GM18951 (cell line): ENCODE results near the gene PAFAH1B1.
"Not testable (repeated sequence)": the region's sequence is repeated elsewhere in the genome, so short reads cannot be mapped to it uniquely, and the experiment has no call there.

Source experiments
- POLR2A ChIP-seq: IDR thresholded peaks from 4 replicates; pipeline ENCODE4 v1.6.1; 2011; ENCODE audit warnings: mild to moderate bottlenecking; ENCODE audit not compliant: insufficient read length, insufficient read depth; ENCODE audit errors: extremely low read depth
- in situ Hi-C: fragments of 300-500 bp; cut with MboI; formaldehyde crosslinking; loops from one replicate; pipeline ENCODE4 v1.12.0; 2022; ENCODE audit warnings: low sequenced_read_pairs, mixed read lengths, inconsistent platforms; ENCODE audit not compliant: unreplicated experiment

Gene PAFAH1B1

DNA sequence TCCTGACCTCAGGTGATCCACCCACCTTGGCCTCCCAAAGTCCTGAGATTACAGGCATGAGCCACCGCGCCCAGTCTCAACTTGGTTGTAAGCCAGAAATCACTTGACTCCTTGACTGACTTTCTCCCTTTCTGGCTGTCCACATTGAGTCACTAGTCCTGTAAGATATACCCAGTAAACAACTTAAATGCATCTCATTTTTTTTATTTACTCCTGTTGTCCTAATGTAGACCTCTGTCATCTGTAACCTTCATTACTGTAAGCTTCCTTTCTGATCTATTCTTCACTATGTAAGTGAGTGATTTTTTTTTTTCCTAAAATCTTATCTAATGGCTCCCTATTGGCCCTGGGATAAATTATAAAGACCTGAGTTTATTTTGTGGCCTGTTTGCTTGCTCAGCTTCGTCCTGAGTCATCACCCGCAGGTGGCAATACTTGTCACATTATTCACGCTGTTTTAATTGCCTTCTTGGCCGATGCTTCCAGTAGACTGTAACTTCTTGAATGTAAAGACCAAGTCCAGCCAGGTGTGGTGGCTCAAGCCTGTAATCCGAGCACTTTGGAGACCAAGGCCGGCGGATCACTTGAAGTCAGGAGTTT is 41.0 kb downstream of the PAFAH1B1 start:
- TF ChIP-seq POLR2A = no peak
- in situ Hi-C loops = no loop called here

DNA sequence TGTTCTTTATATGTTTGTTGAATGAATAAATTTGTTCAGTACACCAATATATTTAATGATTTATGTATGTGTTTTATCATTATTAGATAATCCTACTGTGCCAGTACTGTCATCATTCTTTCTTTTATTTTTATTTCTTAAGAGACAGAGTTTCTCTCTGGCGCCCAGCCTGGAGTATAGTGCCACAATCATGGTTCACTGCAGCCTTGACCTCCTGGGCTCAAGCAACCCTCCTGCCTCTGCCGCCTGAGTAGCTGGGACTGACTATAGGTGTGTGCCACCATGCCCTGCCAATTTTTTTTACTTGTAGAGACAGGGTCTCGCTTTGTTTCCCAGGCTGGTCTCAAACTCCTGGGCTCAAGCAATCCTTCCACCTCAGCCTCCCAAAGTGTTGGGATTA is 41.8 kb downstream of the PAFAH1B1 start:
- in situ Hi-C loops = no loop called here
- TF ChIP-seq POLR2A = no peak

- no peak for TF ChIP-seq POLR2A
- in situ Hi-C loops = no loop called here
Observed at GRCh38 chr17:2635675-2636074, 42.2 kb downstream of the PAFAH1B1 start.

GRCh38 chr17:2636169-2636930 is 42.9 kb downstream of the PAFAH1B1 start:
- TF ChIP-seq POLR2A = no peak
- in situ Hi-C loops = no loop called here

GRCh38 chr17:2637422-2637821 is 44.0 kb downstream of the PAFAH1B1 start:
- no peak for TF ChIP-seq POLR2A
- in situ Hi-C loops = no loop called here

DNA sequence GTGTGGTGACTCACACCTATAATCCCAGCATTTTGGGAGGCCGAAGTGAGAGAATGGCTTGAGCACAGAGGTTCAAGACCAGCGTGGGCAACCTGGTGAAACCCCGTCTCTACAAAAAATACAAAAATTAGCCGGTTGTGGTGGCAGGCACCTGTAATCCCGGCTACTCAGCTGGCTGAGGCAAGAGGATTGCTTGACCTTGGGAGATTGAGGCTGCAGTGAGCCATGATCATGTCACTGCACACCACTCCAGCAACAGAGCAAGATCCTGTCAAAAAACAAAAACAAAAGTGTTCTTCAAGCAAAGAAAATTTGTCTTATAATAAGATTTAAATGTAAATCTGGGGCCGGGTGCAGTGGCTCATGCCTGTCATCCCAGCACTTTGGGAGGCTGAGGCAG is 51.5 kb downstream of the PAFAH1B1 start:
- TF ChIP-seq POLR2A = no peak
- in situ Hi-C loops = no loop called here

GRCh38 chr17:2647957-2648356 is 54.5 kb downstream of the PAFAH1B1 start:
- in situ Hi-C loops = no loop called here
- no peak for TF ChIP-seq POLR2A

DNA sequence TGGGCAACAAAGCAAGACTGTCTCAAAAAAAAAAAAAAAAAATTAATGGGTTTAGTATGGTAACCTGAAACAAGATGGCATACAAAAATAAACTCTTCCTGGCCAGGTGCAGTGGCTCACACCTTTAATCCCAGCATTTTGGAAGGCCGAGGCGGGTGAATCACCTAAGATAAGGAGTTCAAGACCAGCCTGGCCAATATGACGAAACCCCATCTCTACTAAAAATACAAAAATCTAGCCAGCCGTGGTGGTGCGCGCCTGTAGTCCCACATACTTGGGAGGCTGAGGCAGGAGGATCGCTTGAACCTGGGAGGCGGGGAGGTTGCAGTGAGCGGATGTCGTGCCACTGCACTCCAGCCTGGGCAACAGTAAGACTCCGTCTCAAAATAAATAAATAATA is 55.7 kb downstream of the PAFAH1B1 start:
- no peak for TF ChIP-seq POLR2A
- in situ Hi-C loops = no loop called here

DNA sequence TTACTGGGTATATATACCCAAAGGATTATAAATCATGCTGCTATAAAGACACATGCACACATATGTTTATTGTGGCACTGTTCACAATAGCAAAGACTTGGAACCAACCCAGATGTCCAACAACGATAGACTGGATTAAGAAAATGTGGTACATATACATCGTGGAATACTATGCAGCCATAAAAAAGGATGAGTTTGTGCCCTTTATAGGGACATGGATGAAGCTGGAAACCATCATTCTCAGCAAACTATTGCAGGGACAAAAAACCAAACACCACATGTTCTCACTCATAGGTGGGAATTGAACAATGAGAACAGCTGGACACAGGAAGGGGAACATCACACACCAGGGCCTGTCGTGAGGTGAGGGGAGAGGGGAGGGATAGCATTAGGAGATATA is 59.5 kb downstream of the PAFAH1B1 start:
- in situ Hi-C loops = not testable (repeated sequence)

DNA sequence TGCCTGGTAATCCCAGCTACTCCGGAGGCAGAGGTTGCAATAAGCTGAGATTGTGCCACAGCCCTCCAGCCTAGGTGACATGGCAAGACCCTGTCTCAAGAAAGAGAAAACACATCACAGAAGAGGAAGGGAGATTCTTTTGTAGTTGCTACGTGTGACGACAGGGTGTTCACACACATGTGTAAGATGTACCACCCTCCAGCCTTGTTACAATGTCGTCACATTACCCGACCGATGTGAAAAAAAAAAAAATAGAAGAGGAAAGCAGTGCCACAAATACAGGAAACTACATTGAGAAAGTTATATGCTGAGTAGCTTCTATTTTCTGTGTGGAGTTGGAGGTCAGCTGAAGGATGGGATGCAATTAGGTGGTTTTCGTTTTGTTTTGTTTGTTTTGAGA is 62.1 kb downstream of the PAFAH1B1 start:
- TF ChIP-seq POLR2A = no peak
- in situ Hi-C loops = no loop called here

GRCh38 chr17:2656283-2656682 is 62.8 kb downstream of the PAFAH1B1 start:
- TF ChIP-seq POLR2A = no peak
- in situ Hi-C loops = no loop called here

DNA sequence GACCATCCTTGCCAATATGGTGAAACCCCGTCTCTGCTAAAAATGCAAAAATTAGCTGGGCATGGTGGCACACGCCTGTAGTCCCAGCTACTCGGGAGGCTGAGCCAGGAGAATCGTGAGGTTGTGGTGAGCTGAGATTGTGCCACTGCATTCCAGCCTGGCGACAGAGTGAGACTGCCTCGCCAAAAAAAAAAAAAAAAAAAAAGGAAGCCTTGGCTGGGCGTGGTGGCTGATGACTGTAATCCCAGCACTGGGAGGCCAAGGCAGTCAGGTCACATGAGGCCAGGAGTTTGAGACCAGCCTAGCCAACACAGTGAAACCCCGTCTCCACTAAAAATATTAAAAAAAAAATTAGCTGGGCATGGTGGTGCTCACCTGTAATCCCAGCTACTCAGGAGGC is 65.9 kb downstream of the PAFAH1B1 start:
- in situ Hi-C loops = not testable (repeated sequence)

DNA sequence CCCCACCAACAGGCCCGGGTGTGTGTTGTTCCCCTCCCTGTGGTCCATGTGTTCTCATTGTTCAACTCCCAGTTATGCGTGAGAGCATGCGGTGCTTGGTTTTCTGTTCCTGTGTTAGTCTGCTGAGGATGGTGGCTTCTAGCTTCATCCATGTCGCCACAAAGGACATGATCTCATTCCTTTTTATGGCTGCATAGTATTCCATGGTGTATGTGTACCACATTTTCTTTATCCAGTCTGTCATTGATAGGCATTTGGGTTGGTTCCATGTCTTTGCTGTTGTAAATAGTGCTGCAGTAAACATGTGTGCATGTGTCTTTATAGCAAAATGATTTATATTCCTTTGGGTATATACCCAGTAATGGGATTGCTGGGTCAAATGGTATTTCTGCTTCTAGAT is 67.0 kb downstream of the PAFAH1B1 start:
- in situ Hi-C loops = not testable (repeated sequence)

GRCh38 chr17:2672026-2672425 is 78.6 kb downstream of the PAFAH1B1 start:
- in situ Hi-C loops = no loop called here
- no peak for TF ChIP-seq POLR2A

DNA sequence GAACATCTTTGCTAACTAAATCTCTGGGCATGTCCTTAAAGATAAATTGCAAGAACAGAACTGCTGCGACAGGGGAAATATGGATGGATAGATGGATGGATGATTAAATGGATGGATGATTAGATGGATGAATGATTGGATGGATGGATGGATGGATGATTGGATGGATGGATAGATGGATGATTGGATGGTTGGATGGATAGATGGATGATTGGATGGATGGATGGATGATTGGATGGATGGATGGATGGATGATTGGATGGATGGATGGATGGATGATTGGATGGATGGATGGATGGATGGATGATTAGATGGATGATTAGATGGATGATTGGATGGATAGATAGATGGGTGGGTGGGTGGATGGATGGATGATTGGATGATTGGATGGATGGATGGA is 85.8 kb downstream of the PAFAH1B1 start:
- in situ Hi-C loops = not testable (repeated sequence)

DNA sequence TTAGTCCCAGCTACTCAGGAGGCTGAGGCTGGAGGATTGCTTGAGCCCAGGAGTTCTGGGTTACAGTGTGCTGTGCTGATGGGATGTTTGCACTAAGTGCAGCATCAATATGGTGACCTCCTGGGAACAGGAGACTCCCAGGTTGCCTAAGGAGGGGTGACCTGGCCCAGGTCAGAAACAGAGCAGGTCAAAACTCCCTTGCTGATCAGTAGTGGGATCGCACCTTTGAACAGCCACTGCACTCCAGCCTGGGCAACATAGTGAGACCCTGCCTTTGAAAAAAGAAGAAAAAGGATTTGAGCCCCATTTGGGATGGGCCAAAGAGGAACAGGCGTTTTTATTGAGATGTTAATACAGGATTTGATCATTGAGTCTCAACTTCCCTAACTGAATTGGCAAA is 87.5 kb downstream of the PAFAH1B1 start:
- TF ChIP-seq POLR2A = no peak
- in situ Hi-C loops = no loop called here
